Measurements from ENCODE around the gene PSMG3. TPM values are rescaled to one million over a fixed set of nuclear protein-coding genes. Genes with fewer than 3 reads are reported as not detected.

Gene PSMG3
- total RNA-seq, 1 donor: 24.6 TPM

GRCh38 chr7:1580422-1581030, 10.7 kb upstream of the PSMG3 start:
- no peak for DNase-seq (ENCODE audit: low read depth)
- TF ChIP-seq CTCF (IDR thresholded peaks at IDR 0.05; ENCODE audit: insufficient read depth, low read depth, low read length): no peak
- no peak overlapping the region for H3K4me3 ChIP-seq (ENCODE audit: low read depth, low read length)

- TF ChIP-seq CTCF (IDR thresholded peaks at IDR 0.05; ENCODE audit: insufficient read depth, low read depth, low read length): peak; percentile 85
- peak; percentile 46 for DNase-seq (ENCODE audit: low read depth)
- no peak overlapping the region for H3K4me3 ChIP-seq (ENCODE audit: low read depth, low read length)
These were observed 9.9 kb upstream of the PSMG3 start for GRCh38 chr7:1579481-1580421.

GRCh38 chr7:1578513-1578912, 8.7 kb upstream of the PSMG3 start:
- no peak overlapping the region for H3K4me3 ChIP-seq (ENCODE audit: low read depth, low read length)
- no peak for DNase-seq (ENCODE audit: low read depth)
- TF ChIP-seq CTCF (IDR thresholded peaks at IDR 0.05; ENCODE audit: insufficient read depth, low read depth, low read length): no peak

GRCh38 chr7:1576521-1577253, 6.9 kb upstream of the PSMG3 start:
- DNase-seq (ENCODE audit: low read depth): no peak
- no peak for TF ChIP-seq CTCF (IDR thresholded peaks at IDR 0.05; ENCODE audit: insufficient read depth, low read depth, low read length)
- no peak overlapping the region for H3K4me3 ChIP-seq (ENCODE audit: low read depth, low read length)

GRCh38 chr7:1575809-1576208, 6.0 kb upstream of the PSMG3 start:
- no peak for TF ChIP-seq CTCF (IDR thresholded peaks at IDR 0.05; ENCODE audit: insufficient read depth, low read depth, low read length)

GRCh38 chr7:1572111-1572822, 2.4 kb upstream of the PSMG3 start:
- DNase-seq (ENCODE audit: low read depth): no peak

More at GRCh38 chr7:1575809-1576208, 6.0 kb upstream of the PSMG3 start:
- no peak for DNase-seq (ENCODE audit: low read depth)
- H3K4me3 ChIP-seq (ENCODE audit: low read depth, low read length): no peak overlapping the region

More at GRCh38 chr7:1572111-1572822, 2.4 kb upstream of the PSMG3 start:
- no peak overlapping the region for H3K4me3 ChIP-seq (ENCODE audit: low read depth, low read length)
- TF ChIP-seq CTCF (IDR thresholded peaks at IDR 0.05; ENCODE audit: insufficient read depth, low read depth, low read length): no peak

Data from fibroblast of villous mesenchyme (primary cell).